ENCODE data around the gene SMCHD1. TPM values are rescaled to one million over a fixed set of nuclear protein-coding genes. Genes with fewer than 3 reads are reported as not detected.
"Not testable (repeated sequence)": the region's sequence is repeated elsewhere in the genome, so short reads cannot be mapped to it uniquely, and the experiment has no call there.

The SMCHD1 gene
- total RNA-seq, 1 donor from 2014 or later = 44.2 TPM

- no peak for DNase-seq (ENCODE audit: low read depth in 2 of 2)
Measured at GRCh38 chr18:2851771-2852170, 196.2 kb downstream of the SMCHD1 start.

- not testable (repeated sequence) for DNase-seq (ENCODE audit: low read depth in 2 of 2)
Measured at GRCh38 chr18:2852460-2852859, 196.9 kb downstream of the SMCHD1 start.

GRCh38 chr18:2853173-2853925 is 197.8 kb downstream of the SMCHD1 start:
- no peak for DNase-seq (ENCODE audit: low read depth in 2 of 2)

GRCh38 chr18:2853926-2854664 is 198.6 kb downstream of the SMCHD1 start:
- DNase-seq (ENCODE audit: low read depth in 2 of 2) = no peak

Other genes with a start within 250 kb of the SMCHD1 start
- 7.0 and 8.3 TPM in 2 replicates for gene METTL4, start 84.2 kb upstream of the SMCHD1 start, total RNA-seq
- 6.8 and 20.8 TPM in 2 replicates for gene NDC80, start 84.2 kb upstream of the SMCHD1 start, total RNA-seq
- 1.3 and 2.1 TPM in 2 replicates for gene EMILIN2, start 191.3 kb downstream of the SMCHD1 start, total RNA-seq

All from dermis microvascular lymphatic vessel endothelial cell (primary cell).